ENCODE data around the gene RBPJ. TPM values are rescaled to one million over a fixed set of nuclear protein-coding genes. Genes with fewer than 3 reads are reported as not detected.
A peak's percentile ranks its signal among the peaks of the same experiment; 100 is the strongest.

The RBPJ gene
- total and polyA plus RNA-seq, 2 donors (not counting 1 experiment from before 2014, with no cell fraction given) = 144 to 253 TPM

GRCh38 chr4:26369132-26369531 lies 48.3 kb downstream of the RBPJ start:
- Histone ChIP-seq H3K79me2 (ENCODE audit: control insufficient read depth, insufficient read depth, low read length) (peaks cover 95% of the 10 kb centered on the region), H2AFZ (ENCODE audit: low read length) (no peak overlapping the region), H3K4me1 (ENCODE audit: control insufficient read depth, extremely low read depth, insufficient read depth, low read length) (peaks cover 13% of the 10 kb centered on the region), H3K4me3 (replicated peaks in 1 of 4; ENCODE audit: control extremely low read depth in 1 of 4, insufficient read depth in 1 of 4, low read depth in 3 of 4, low read length in 4 of 4) (no peak overlapping the region), H3K36me3 (ENCODE audit: control insufficient read depth, insufficient read depth, low read length) (no peaks in the 10 kb centered on the region), H3K4me2 (ENCODE audit: extremely low read depth, insufficient read depth, low read length) (no peak overlapping the region), H3K9me3 (ENCODE audit: control insufficient read depth, insufficient read depth, low read depth, low read length) (no peaks in the 10 kb centered on the region), H3K27ac (ENCODE audit: insufficient read depth, low read length) (no peak overlapping the region), H3K27me3 (ENCODE audit: control insufficient read depth, insufficient read depth, low read length) (no peaks in the 10 kb centered on the region), H4K20me1 (ENCODE audit: control insufficient read depth, extremely low read depth, insufficient read depth, low read length) (no peaks in the 10 kb centered on the region), H3K9ac (ENCODE audit: insufficient read depth, low read length) (no peak overlapping the region)
- DNase-seq (ENCODE audit: low read depth in 2 of 2) = no peak
- TF ChIP-seq CTCF (conservative IDR thresholded peaks at IDR 0.05 in 1 of 2, IDR thresholded peaks at IDR 0.05 in 1 of 2; ENCODE audit: low read depth in 1 of 2, low read length in 2 of 2) = no peak
- TF ChIP-seq EZH2 (IDR thresholded peaks at IDR 0.05; ENCODE audit: low read length, missing control alignments) = no peak

GRCh38 chr4:26369581-26369980 lies 48.8 kb downstream of the RBPJ start:
- DNase-seq (ENCODE audit: low read depth in 2 of 2) = peak; percentile 34 to 50

GRCh38 chr4:26372076-26372475 lies 51.3 kb downstream of the RBPJ start:
- H3K4me1 ChIP-seq (ENCODE audit: control insufficient read depth, extremely low read depth, insufficient read depth, low read length) = peaks cover 13% of the 10 kb centered on the region
- H3K9ac ChIP-seq (ENCODE audit: insufficient read depth, low read length) = no peak overlapping the region
- H3K27ac ChIP-seq (ENCODE audit: insufficient read depth, low read length) = peak overlapping the region; percentile 43
- H3K4me2 ChIP-seq (ENCODE audit: extremely low read depth, insufficient read depth, low read length) = peak overlapping the region; percentile 23
- no peaks in the 10 kb centered on the region for H3K36me3 ChIP-seq (ENCODE audit: control insufficient read depth, insufficient read depth, low read length)
- H3K9me3 ChIP-seq (ENCODE audit: control insufficient read depth, insufficient read depth, low read depth, low read length) = no peaks in the 10 kb centered on the region
- H3K27me3 ChIP-seq (ENCODE audit: control insufficient read depth, insufficient read depth, low read length) = no peaks in the 10 kb centered on the region
- TF ChIP-seq EZH2 (IDR thresholded peaks at IDR 0.05; ENCODE audit: low read length, missing control alignments) (no peak), CTCF (conservative IDR thresholded peaks at IDR 0.05 in 1 of 2, IDR thresholded peaks at IDR 0.05 in 1 of 2; ENCODE audit: low read depth in 1 of 2, low read length in 2 of 2) (no peak)
- H3K79me2 ChIP-seq (ENCODE audit: control insufficient read depth, insufficient read depth, low read length) = peaks cover 97% of the 10 kb centered on the region
- no peak overlapping the region for H2AFZ ChIP-seq (ENCODE audit: low read length)
- no peaks in the 10 kb centered on the region for H4K20me1 ChIP-seq (ENCODE audit: control insufficient read depth, extremely low read depth, insufficient read depth, low read length)
- DNase-seq (ENCODE audit: low read depth in 2 of 2) = no peak
- no peak overlapping the region for H3K4me3 ChIP-seq (replicated peaks in 1 of 4; ENCODE audit: control extremely low read depth in 1 of 4, insufficient read depth in 1 of 4, low read depth in 3 of 4, low read length in 4 of 4)

More at GRCh38 chr4:26369581-26369980, 48.8 kb downstream of the RBPJ start:
- H3K4me3 ChIP-seq (replicated peaks in 1 of 4; ENCODE audit: control extremely low read depth in 1 of 4, insufficient read depth in 1 of 4, low read depth in 3 of 4, low read length in 4 of 4) = no peak overlapping the region
- no peak overlapping the region for H3K9ac ChIP-seq (ENCODE audit: insufficient read depth, low read length)
- no peak for TF ChIP-seq EZH2 (IDR thresholded peaks at IDR 0.05; ENCODE audit: low read length, missing control alignments)
- TF ChIP-seq CTCF (conservative IDR thresholded peaks at IDR 0.05 in 1 of 2, IDR thresholded peaks at IDR 0.05 in 1 of 2; ENCODE audit: low read depth in 1 of 2, low read length in 2 of 2) = no peak
- peaks cover 95% of the 10 kb centered on the region for H3K79me2 ChIP-seq (ENCODE audit: control insufficient read depth, insufficient read depth, low read length)
- no peaks in the 10 kb centered on the region for H3K9me3 ChIP-seq (ENCODE audit: control insufficient read depth, insufficient read depth, low read depth, low read length)
- H3K27me3 ChIP-seq (ENCODE audit: control insufficient read depth, insufficient read depth, low read length) = no peaks in the 10 kb centered on the region
- H3K4me2 ChIP-seq (ENCODE audit: extremely low read depth, insufficient read depth, low read length) = no peak overlapping the region
- H3K4me1 ChIP-seq (ENCODE audit: control insufficient read depth, extremely low read depth, insufficient read depth, low read length) = peaks cover 13% of the 10 kb centered on the region
- no peak overlapping the region for H3K27ac ChIP-seq (ENCODE audit: insufficient read depth, low read length)
- no peak overlapping the region for H2AFZ ChIP-seq (ENCODE audit: low read length)
- no peaks in the 10 kb centered on the region for H3K36me3 ChIP-seq (ENCODE audit: control insufficient read depth, insufficient read depth, low read length)
- no peaks in the 10 kb centered on the region for H4K20me1 ChIP-seq (ENCODE audit: control insufficient read depth, extremely low read depth, insufficient read depth, low read length)
